Esophagus muscularis mucosa (tissue), 4 donors: Measurements from ENCODE around the gene DPYSL4. TPM values are rescaled to one million over a fixed set of nuclear protein-coding genes. Genes with fewer than 3 reads are reported as not detected.

Experiments
- DNase-seq: peaks from one replicate; pipeline ENCODE4 v3.0.0-alpha.2; 2017; ENCODE audit errors: extremely low spot score
- H3K27ac ChIP-seq, 4 donors: fragments of 200-600 bp; sonication (generic); replicated peaks in 1 of 4; 1 replicate in 3 of 4; 2 replicates in 1 of 4; pipeline ENCODE4 v1.5.1; 2016 to 2019; ENCODE audit warnings: mild to moderate bottlenecking in 1 of 4
- H3K27me3 ChIP-seq, 4 donors: fragments of 200-600 bp; sonication (generic); one replicate each; pipeline versions ENCODE4 v1.5.1 to v1.6.0; 2016 to 2019
- H3K36me3 ChIP-seq, 4 donors: fragments of 200-600 bp; sonication (generic); one replicate each; pipeline ENCODE4 v1.5.1; 2016 to 2019
- H3K4me1 ChIP-seq, 4 donors: fragments of 200-600 bp; sonication (generic); one replicate each; pipeline ENCODE4 v1.5.1; 2016 to 2019
- H3K4me3 ChIP-seq, 4 donors: fragments of 200-600 bp; sonication (generic); 1 replicate in 2 of 4; 2 replicates in 2 of 4; pipeline ENCODE4 v1.5.1; 2016 to 2019; ENCODE audit warnings: mild to moderate bottlenecking in 4 of 4, moderate library complexity in 1 of 4
- H3K9me3 ChIP-seq, 4 donors: fragments of 200-600 bp; sonication (generic); 1 replicate in 3 of 4; 2 replicates in 1 of 4; pipeline ENCODE4 v1.5.1; 2016 to 2019
- EP300 ChIP-seq: sonication (generic); formaldehyde crosslinking; IDR thresholded peaks from one replicate; pipeline ENCODE4 v1.6.1; 2017; ENCODE audit warnings: antibody characterized with exemption
- POLR2A ChIP-seq: fragments of 450-650 bp; IDR thresholded peaks from one replicate; pipeline ENCODE4 v1.6.1; 2017; ENCODE audit warnings: antibody characterized with exemption, moderate library complexity, mild to moderate bottlenecking, low read depth
- POLR2AphosphoS5 ChIP-seq, 2 donors: sonication (generic); formaldehyde crosslinking; IDR thresholded peaks; one replicate each; pipeline ENCODE4 v1.6.1; 2017; ENCODE audit warnings: antibody characterized with exemption in 2 of 2
- WGBS: methylation state at CpG from one replicate; pipeline ENCODE4 v1.1.5; 2018; 5-methylcytosine and 5-hydroxymethylcytosine counted together
- intact Hi-C: fragments of 100-400 bp; cut with DNase I; formaldehyde crosslinking; loops from one replicate; pipeline ENCODE4 v1.15.1; 2023
- total RNA-seq, 4 donors: library from RNA; depleted of rRNA; stranded (reverse); fragments of >200 nt; gene quantifications; one replicate each; pipeline versions ENCODE4 v1.1.0 to v1.2.1, GENCODE V29; 2016
- TF ChIP-seq, protein P1 (sequence below), 3 experiments: fragments of 200-600 bp in 2 of 3; fragments of 450-650 bp in 1 of 3; sonication (generic) in 2 of 3; IDR thresholded peaks; one replicate each; pipeline ENCODE4 v1.5.1; 2017 to 2019; ENCODE audit warnings: antibody characterized with exemption in 3 of 3, mild to moderate bottlenecking in 2 of 3, moderate library complexity in 1 of 3

DPYSL4 gene
- total RNA-seq = 1 to 10 TPM in 3 of 4 donors, under 1 TPM in 1; 0.42 to 4.5 (median 1.9) TPM

DNA sequence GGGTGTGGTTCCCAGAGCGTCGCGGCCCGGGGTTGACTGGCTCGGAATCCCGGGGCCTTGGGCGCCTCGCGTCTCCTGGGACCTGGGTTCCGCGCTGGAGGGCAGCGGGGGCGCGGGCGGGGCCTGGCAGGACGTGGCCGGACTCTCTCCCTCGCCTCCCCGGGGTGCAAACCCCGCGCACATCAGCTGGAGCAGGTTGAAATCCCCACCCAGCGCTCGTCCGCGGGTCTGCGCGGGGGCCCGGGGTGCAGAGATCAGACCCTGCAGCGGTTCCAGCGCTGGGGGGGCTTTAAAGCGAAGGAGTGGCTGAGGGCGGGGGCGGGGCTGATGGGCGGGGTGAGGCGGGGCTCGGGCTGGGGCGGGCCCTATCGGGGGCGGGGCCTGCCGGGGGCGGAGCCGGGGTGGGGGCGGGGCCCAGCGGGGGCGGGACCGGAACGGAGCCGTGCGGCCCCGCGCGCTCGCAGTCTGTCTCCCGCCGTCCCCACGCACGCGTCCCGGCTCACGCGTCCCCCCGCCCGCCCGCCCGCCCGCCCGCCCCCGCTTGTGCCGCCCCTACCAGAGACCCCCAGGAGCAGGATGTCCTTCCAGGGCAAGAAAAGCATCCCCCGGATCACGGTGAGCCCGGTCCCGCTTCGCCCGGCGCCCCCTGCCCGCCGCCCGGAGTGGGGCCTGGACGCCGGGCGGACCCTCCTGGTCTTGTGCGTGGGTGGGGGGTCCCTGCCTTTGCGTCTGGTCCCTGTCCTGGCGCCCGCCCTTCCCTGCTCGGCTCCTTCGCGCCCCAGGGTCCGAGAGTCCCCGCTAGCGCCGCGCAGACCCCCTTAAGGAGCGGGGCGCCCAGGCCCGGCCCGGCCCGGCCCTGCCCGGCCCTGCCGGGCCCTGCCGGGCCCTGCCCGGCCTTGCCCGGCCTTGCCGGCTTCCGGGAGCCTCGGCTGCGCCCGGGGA is at the start of gene DPYSL4:
Gene DPYSL4, plus strand, starts transcription at position 461 of the 942 bp plus-strand sequence. Its CDS starts 116 bp downstream, at position 577.
- Histone ChIP-seq H3K27ac (no peak within 1 kb of the TSS), H3K4me1 (peaks cover 21 to 34% (median 30%) of the 10 kb centered on the region in 4 donors), H3K9me3 (no peaks in the 10 kb centered on the region), H3K36me3 (no peaks in the 10 kb centered on the region), H3K27me3 (peaks cover 9 to 70% (median 33%) of the 10 kb centered on the region in 4 donors), H3K4me3 (peak within 1 kb of the TSS; percentile 42 to 60 (median 49))
- TF ChIP-seq EP300 = no peak
- no peak for TF ChIP-seq POLR2AphosphoS5 (IDR thresholded peaks at IDR 0.05)
- TF ChIP-seq, protein P1, sequence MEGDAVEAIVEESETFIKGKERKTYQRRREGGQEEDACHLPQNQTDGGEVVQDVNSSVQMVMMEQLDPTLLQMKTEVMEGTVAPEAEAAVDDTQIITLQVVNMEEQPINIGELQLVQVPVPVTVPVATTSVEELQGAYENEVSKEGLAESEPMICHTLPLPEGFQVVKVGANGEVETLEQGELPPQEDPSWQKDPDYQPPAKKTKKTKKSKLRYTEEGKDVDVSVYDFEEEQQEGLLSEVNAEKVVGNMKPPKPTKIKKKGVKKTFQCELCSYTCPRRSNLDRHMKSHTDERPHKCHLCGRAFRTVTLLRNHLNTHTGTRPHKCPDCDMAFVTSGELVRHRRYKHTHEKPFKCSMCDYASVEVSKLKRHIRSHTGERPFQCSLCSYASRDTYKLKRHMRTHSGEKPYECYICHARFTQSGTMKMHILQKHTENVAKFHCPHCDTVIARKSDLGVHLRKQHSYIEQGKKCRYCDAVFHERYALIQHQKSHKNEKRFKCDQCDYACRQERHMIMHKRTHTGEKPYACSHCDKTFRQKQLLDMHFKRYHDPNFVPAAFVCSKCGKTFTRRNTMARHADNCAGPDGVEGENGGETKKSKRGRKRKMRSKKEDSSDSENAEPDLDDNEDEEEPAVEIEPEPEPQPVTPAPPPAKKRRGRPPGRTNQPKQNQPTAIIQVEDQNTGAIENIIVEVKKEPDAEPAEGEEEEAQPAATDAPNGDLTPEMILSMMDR (IDR thresholded peaks at IDR 0.05) = no peak
- TF ChIP-seq POLR2A = no peak
- DNase-seq = no peak
- intact Hi-C loops = no loop called here
- 1% methylated on average over 14 of the region's 109 CpGs for WGBS

DNA sequence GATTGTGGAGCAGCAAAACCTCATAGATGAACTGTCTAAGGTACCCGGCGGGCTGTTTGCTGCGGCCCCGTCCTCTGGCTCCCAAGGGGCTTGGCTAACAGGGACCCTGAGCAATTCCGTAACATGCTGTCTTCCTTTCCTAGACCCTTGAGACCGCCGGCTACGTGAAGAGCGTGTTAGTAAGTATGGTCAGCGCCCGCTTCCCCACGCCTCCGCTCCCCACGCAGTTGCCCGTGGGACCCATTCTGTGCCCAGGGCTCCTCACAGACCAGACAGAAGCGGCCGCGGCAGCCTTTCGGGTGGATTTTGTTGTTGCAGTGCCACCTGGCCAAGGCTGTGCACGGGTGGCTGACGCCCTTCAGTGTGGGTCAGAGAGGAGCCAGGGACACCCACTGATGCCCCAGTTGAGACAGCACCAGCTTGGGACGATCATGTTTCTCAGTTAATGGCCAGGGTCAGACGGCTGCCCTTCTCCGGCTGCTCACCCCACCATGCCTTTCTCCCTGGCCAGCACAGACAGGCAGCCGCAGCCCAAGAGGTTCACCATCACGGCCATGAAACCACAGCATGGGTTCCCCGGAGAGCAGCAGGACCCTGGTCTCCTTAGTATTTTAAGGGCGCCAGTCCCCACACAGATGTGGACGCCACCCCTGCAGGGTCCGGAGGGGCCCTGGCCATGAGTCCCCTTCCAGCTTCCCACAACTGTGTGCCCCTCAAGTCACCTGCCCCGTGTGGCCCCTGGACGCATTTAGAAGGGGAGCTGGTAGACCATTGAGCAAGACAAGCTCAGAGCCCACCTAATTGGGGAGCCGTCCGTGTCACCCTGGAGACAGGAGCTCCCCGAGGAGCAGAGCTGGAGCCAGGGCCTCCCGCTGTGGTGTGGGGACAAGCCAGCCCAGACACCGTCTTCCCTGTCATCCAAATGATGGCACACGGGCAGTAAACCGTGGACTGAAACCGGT is 49.4 kb upstream of the DPYSL4 start:
- H3K4me3 ChIP-seq = no peak overlapping the region
- intact Hi-C loops = no loop called here
- 90% methylated on average over 21 of the region's 40 CpGs for WGBS
- no peaks in the 10 kb centered on the region for H3K9me3 ChIP-seq
- H3K27ac ChIP-seq = no peak overlapping the region
- DNase-seq = no peak
- H3K27me3 ChIP-seq = peaks cover 0 to 15% (median 0%) of the 10 kb centered on the region in 4 donors
- H3K36me3 ChIP-seq = peaks cover 0 to 33% (median 2%) of the 10 kb centered on the region in 4 donors
- H3K4me1 ChIP-seq = peaks cover 0 to 5% (median 4%) of the 10 kb centered on the region in 4 donors
- TF ChIP-seq, protein P1 (IDR thresholded peaks at IDR 0.05) = no peak
- no peak for TF ChIP-seq EP300
- no peak for TF ChIP-seq POLR2AphosphoS5 (IDR thresholded peaks at IDR 0.05)
- no peak for TF ChIP-seq POLR2A

DNA sequence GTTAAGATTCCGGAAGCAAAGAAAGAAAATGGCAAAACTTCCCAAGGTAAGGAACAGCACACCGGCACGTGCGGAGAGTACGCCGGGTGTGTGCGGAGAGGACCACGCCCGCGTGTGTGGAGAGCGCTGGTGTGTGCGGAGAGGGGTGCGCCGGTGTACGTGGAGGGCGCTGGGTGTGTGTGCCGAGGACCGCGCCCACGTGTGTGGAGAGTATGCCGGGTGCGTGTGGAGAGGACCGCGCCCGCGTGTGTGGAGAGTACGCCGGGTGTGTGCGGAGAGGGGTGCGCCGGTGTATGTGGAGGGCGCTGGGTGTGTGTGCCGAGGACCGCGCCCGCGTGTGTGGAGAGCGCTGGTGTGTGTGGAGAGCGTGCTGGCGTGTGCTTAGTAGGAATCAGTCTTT is 48.6 kb upstream of the DPYSL4 start:
- Histone ChIP-seq H3K4me3 (no peak overlapping the region), H3K9me3 (no peaks in the 10 kb centered on the region), H3K4me1 (peaks cover 4 to 13% (median 9%) of the 10 kb centered on the region in 4 donors), H3K27ac (no peak overlapping the region), H3K36me3 (peaks cover 0 to 33% (median 2%) of the 10 kb centered on the region in 4 donors), H3K27me3 (peaks cover 0 to 22% (median 0%) of the 10 kb centered on the region in 4 donors)
- 92% methylated on average over 40 of the region's 40 CpGs for WGBS
- TF ChIP-seq, protein P1 (IDR thresholded peaks at IDR 0.05) = no peak
- TF ChIP-seq POLR2A = no peak
- TF ChIP-seq POLR2AphosphoS5 (IDR thresholded peaks at IDR 0.05) = no peak
- TF ChIP-seq EP300 = no peak
- intact Hi-C loops = no loop called here
- no peak for DNase-seq

DNA sequence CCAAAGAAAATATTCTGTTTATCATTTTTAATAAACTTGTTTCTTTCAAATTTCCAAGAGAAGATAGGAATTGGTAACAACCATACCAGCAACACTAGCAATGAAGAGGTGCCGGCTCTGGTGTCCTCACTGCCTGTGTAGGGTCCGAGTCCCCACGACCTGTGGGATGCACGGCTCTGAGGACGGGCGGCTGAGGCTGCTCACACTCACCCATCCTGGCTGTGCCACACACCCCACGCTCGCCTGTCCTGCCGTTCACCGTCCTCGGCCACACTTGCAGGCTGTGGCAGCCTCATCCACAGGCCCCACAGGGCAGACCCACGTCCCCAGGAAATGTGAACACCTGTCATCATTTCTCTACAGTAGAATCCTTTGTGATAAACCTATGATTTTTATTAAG is 48.2 kb upstream of the DPYSL4 start:
- no peak overlapping the region for H3K4me3 ChIP-seq
- H3K27me3 ChIP-seq = peaks cover 0 to 19% (median 0%) of the 10 kb centered on the region in 4 donors
- intact Hi-C loops = no loop called here
- H3K27ac ChIP-seq = no peak overlapping the region
- peaks cover 4 to 14% (median 9%) of the 10 kb centered on the region in 4 donors for H3K4me1 ChIP-seq
- no peaks in the 10 kb centered on the region for H3K9me3 ChIP-seq
- DNase-seq = no peak
- no peak for TF ChIP-seq POLR2AphosphoS5 (IDR thresholded peaks at IDR 0.05)
- TF ChIP-seq EP300 = no peak
- no peak for TF ChIP-seq POLR2A
- TF ChIP-seq, protein P1 (IDR thresholded peaks at IDR 0.05) = no peak
- WGBS = 86% methylated on average over 12 of the region's 12 CpGs
- peaks cover 0 to 33% (median 2%) of the 10 kb centered on the region in 4 donors for H3K36me3 ChIP-seq
